ENCODE data around the gene ADAP1. TPM values are rescaled to one million over a fixed set of nuclear protein-coding genes. Genes with fewer than 3 reads are reported as not detected.

ADAP1 gene
- total and polyA plus RNA-seq, 2 of the 13 experiments (the other 11 are each of a cell fraction or from before 2014, with no cell fraction given) = 10.5 to 24.6 TPM

- TF ChIP-seq CSRNP1 (CRISPR knock-in tag; IDR thresholded peaks at IDR 0.05) (no peak; the same call in 1 of the 2 replicates), FOXC1 (CRISPR knock-in tag; IDR thresholded peaks at IDR 0.05; ENCODE audit: borderline replicate concordance) (no peak), ZNF451 (CRISPR knock-in tag; IDR thresholded peaks at IDR 0.05) (0 out of 2 replicates have a peak, but pooled peaks have one; percentile 41), FOXP4 (CRISPR knock-in tag; IDR thresholded peaks at IDR 0.05) (no peak), ZFP91 (CRISPR knock-in tag; IDR thresholded peaks at IDR 0.05; ENCODE audit: borderline replicate concordance) (0 out of 2 replicates have a peak, but pooled peaks have one; percentile 6), RBM39 (IDR thresholded peaks at IDR 0.05; ENCODE audit: low read depth, low read length, poor library complexity, severe bottlenecking) (peak; percentile 83), ZNF180 (CRISPR knock-in tag; IDR thresholded peaks at IDR 0.05; ENCODE audit: borderline replicate concordance, low read depth) (no peak), DNMT3B (CRISPR knock-in tag; conservative IDR thresholded peaks at IDR 0.05) (no peak), GATAD2A (CRISPR knock-in tag; IDR thresholded peaks at IDR 0.05) (no peak), TERF1 (CRISPR knock-in tag; IDR thresholded peaks at IDR 0.05) (no peak), GFI1 (CRISPR knock-in tag; IDR thresholded peaks at IDR 0.05; ENCODE audit: borderline replicate concordance) (no peak), ESRRA (CRISPR knock-in tag; IDR thresholded peaks at IDR 0.05; ENCODE audit: low read depth) (no peak), TEAD3 (CRISPR knock-in tag; optimal IDR thresholded peaks at IDR 0.05; ENCODE audit: borderline replicate concordance) (no peak), E2F5 (CRISPR knock-in tag; conservative IDR thresholded peaks at IDR 0.05) (no peak), ZNF816 (CRISPR knock-in tag; IDR thresholded peaks at IDR 0.05; ENCODE audit: borderline replicate concordance) (no peak), CCDC6 (CRISPR knock-in tag; IDR thresholded peaks at IDR 0.05) (no peak), ZNF792 (CRISPR knock-in tag; IDR thresholded peaks at IDR 0.05) (no peak), ZNF510 (CRISPR knock-in tag; IDR thresholded peaks at IDR 0.05; ENCODE audit: low read depth) (no peak), YEATS4 (CRISPR knock-in tag; IDR thresholded peaks at IDR 0.05; ENCODE audit: borderline replicate concordance) (no peak; the same call in 1 of the 2 replicates), CAMTA2 (CRISPR knock-in tag; IDR thresholded peaks at IDR 0.05; ENCODE audit: borderline replicate concordance) (no peak; the same call in 1 of the 2 replicates), ZNF557 (CRISPR knock-in tag; IDR thresholded peaks at IDR 0.05) (no peak), RNF2 (conservative IDR thresholded peaks at IDR 0.05; ENCODE audit: low read depth) (no peak)
Observed at GRCh38 chr7:975702-976473, 21.4 kb upstream of the ADAP1 start (continued).
